HG03520 (cell line): Measurements from ENCODE around the gene RUFY2.
"Not testable (repeated sequence)": the region's sequence is repeated elsewhere in the genome, so short reads cannot be mapped to it uniquely, and the experiment has no call there.

Experiments
- ATAC-seq: cut with Tn5 transposase; IDR thresholded peaks from one replicate; pipeline ENCODE4 v1.9.1; 2021; ENCODE audit warnings: mild to moderate bottlenecking, moderate library complexity; ENCODE audit not compliant: unreplicated experiment

The RUFY2 gene

GRCh38 chr10:68329506-68329861 is 77.6 kb downstream of the RUFY2 start:
- ATAC-seq, result no peak

DNA sequence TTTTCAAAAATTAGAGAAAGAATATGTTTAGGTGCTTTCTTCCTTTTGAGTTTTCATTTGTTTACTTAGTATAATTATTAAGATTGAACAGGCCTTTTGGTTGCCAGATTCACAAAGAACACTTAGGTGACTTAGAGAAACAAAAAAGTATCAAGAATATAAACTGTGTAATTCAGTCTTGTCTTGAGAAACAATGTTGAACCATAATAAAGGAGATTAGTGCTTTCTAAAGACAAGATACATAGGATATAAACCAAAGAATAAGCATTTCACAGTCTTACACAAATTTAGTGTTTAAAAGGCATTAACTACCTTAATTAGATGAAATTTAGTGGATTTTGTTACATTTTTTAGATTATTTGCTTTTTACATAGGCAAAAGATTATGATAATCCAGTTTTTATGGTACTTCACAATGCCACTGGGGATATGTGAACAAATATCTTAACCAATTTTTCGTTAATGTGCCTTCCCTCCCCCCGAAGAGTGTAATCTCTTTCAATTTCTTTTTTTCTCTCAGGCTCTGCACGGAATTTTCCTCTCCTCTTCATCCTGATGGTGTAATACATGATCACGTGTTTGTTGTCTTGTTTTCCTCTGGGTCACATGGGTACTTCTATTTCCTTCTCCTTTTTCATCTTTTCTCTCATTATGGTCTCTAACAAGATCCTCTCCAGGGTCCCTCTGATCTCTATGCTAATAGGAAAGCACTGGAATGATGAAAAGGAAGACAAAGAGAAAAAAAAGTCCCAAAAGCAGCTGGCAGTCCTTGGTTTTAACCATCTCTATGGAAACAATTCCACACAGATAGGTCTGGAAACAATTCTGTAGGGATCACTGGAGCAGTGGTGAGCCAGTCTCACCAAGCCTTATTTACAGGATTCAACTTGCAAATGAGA is 78.9 kb downstream of the RUFY2 start:
- ATAC-seq, result no peak

DNA sequence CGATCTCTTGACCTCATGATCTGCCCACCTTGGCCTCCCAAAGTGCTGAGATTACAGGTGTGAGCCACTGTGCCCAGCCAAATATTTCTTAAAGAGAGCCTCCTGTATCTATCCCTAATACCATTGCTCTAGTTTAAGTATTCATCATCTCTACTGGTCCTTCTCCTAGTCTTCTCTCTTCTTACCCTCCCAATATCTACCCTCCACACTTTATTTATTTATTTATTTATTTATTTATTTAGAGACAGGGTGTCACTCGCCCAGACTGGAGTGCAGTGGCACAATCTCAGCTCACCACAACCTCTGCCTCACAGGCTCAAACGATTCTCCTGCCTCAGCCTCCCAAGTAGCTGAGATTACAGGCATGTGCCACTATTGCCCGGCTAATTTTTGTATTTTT is 82.7 kb downstream of the RUFY2 start:
- ATAC-seq, result not testable (repeated sequence)

- no peak for ATAC-seq
Observed at GRCh38 chr10:68318331-68319059, 88.6 kb downstream of the RUFY2 start.

DNA sequence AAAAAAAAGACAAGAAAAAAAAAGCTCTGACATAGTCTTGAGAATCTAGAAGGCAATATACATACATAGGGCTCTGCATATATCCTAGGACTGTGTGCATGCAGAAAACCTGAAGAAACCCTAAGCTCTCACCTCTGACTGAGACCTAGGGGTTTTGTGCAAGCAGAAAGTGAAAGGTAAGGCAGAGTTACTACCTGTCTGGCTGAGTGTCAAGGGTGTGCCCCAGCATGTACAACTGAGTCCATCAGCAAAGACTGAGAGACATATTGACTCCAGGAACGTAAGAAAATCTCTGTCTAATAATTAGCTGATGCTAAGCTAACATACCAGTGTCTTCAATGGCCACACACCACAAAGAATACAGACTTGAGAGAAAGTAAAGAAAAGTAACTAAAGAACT is 91.5 kb downstream of the RUFY2 start:
- no peak for ATAC-seq

DNA sequence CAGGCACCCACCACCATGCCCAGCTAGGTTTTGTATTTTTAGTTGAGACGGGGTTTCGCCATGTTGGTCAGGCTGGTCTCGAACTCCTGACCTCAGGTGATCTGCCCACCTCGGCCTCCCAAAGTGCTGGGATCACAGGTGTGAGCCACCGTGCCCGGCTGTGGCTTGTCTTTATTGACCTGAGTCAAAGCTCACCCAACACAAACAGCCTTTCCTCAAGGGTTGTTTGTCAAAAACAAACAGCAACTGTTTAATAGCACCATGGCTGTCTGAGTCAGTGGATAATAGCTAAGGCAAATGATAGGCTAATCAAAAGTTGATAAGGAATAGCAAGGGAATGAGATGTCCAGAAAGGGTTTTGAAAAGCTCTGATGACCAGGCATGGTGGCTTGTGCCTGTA is 92.1 kb downstream of the RUFY2 start:
- ATAC-seq, result not testable (repeated sequence)

DNA sequence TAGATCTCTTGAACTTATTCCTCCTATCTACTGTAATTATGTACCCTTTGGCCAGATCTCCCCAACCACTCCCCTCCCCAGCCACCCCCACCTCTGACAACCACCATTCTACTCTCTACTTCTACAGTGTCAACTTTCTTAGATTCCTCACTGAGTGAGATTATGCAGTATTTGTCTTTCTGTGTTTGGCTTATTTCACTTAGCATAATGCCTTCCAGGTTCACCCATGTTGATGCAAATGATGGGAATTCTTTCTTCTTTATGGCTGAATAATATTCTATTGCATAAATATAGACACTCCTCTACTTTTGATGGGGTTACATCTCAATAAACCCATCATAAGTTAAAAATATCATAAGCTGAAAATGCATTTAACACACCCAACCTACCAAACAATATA is 96.5 kb downstream of the RUFY2 start:
- no peak for ATAC-seq

- no peak for ATAC-seq
Observed at GRCh38 chr10:68305854-68306253, 101.2 kb downstream of the RUFY2 start.

GRCh38 chr10:68303849-68304412 is 103.1 kb downstream of the RUFY2 start:
- ATAC-seq, result no peak

GRCh38 chr10:68302871-68303270 is 104.2 kb downstream of the RUFY2 start:
- no peak for ATAC-seq

- ATAC-seq, result no peak
Observed at GRCh38 chr10:68302503-68302823, 104.6 kb downstream of the RUFY2 start.

GRCh38 chr10:68301790-68302502 is 105.1 kb downstream of the RUFY2 start:
- ATAC-seq, result peak; percentile 77

DNA sequence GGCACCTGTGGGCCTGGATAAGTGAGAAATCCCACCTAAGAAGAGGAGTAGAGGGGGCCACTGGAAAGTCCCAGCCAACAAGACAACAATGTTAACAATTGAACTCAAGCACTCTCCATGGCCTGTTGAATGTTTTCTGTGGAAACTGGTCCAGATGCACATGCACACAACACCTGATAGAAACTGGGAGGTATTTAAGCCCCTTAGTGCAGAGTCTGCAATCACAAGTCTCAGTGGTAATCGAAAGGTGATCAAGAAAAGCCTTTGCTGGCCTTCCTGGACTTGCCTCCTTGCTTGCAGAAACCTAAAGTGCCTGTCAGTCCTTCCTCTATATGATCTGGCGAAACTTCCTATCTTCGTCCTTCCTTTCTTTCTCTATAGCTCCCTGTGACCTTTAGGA is 105.8 kb downstream of the RUFY2 start:
- no peak for ATAC-seq

GRCh38 chr10:68296843-68297663 is 110.0 kb downstream of the RUFY2 start:
- no peak for ATAC-seq
